ENCODE results near the gene TTC27.

The TTC27 gene

DNA sequence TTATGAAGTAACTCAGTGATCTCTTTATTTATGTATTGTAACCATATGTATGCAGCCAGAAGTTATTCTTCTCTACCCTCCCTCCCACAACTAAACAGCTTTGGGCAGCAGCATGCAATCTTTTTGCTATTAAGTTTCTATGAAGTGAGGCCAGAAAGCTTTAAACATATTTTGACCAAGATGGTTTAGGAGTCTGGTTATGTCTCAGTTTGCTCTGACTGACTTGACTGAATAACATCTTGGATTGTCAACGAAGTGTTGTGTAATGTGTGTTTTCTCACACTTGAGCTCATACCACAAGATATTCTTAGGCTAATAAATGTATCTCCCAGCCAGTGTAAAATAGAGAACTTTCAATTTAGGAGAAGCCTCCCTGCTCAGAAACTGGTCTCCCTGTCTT is 104.3 kb downstream of the TTC27 start:
- no peak for DNase-seq (ENCODE audit: low spot score in 2 of 2)
- Mint-ChIP-seq H3K4me1 (no peaks in the 10 kb centered on the region), H3K36me3 (ENCODE audit: insufficient read depth) (peaks cover 8% of the 10 kb centered on the region), H3K27me3 (no peaks in the 10 kb centered on the region), H3K9me3 (no peaks in the 10 kb centered on the region), H3K4me3 (no peak overlapping the region), H3K27ac (ENCODE audit: low read depth) (no peak overlapping the region)
- no peak for ATAC-seq (replicated peaks; ENCODE audit: extremely low read depth, poor library complexity, severe bottlenecking)

DNA sequence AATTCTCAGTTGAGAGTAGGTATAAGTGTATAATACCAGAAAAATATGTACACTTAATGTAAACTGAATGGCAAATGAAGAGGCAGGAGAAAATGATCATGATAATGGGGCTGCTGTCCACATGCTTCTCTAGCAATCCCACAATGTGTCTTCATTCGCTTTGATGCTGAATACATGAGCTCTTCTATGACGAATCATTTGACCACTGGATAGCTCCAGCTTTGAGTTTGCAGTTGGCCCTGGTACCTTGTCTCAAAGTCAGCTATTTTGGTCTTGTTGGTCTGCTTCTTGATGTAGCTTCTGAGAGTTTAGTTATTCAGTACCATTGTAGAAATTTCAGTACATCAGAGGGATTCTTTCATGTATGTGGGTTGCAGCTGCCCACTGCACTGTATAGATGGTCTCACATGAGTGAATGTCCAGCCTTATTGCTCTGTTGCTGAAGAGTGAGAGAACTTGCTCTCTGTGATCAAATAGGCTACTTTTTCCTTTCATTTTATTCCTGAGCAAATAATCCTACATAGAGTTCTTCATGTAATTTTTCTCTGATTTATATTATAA is 105.1 kb downstream of the TTC27 start:
- ATAC-seq (replicated peaks; ENCODE audit: extremely low read depth, poor library complexity, severe bottlenecking): no peak
- Mint-ChIP-seq H3K4me1 (no peaks in the 10 kb centered on the region), H3K4me3 (no peak overlapping the region), H3K27ac (ENCODE audit: low read depth) (no peak overlapping the region), H3K36me3 (ENCODE audit: insufficient read depth) (peaks cover 12% of the 10 kb centered on the region), H3K27me3 (no peaks in the 10 kb centered on the region), H3K9me3 (no peaks in the 10 kb centered on the region)
- DNase-seq (ENCODE audit: low spot score in 2 of 2): no peak

DNA sequence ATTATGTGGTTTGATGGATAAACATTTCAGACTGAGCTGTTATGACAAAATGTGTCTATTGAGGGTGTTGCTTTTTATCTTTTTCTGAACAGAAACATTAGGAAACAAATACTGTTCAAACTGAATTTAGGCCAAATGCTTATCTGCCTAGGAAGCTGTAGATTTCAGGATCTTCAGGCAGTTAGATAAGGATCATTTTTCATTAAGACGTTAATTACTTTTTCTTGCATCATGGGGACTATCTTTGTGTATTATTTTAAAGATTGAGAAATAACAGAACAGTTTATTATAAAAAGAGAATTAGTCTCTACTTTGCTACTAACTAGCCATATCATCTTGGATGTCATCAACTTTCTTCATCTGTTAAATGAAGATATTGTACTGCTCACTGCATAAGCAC is 107.5 kb downstream of the TTC27 start:
- DNase-seq (ENCODE audit: low spot score in 2 of 2) (no peak), ATAC-seq (replicated peaks; ENCODE audit: extremely low read depth, poor library complexity, severe bottlenecking) (no peak)
- Mint-ChIP-seq H3K9me3 (no peaks in the 10 kb centered on the region), H3K27me3 (no peaks in the 10 kb centered on the region), H3K36me3 (ENCODE audit: insufficient read depth) (peaks cover 17% of the 10 kb centered on the region), H3K4me3 (no peak overlapping the region), H3K27ac (ENCODE audit: low read depth) (no peak overlapping the region), H3K4me1 (no peaks in the 10 kb centered on the region)

GRCh38 chr2:32738939-32739338 is 111.1 kb downstream of the TTC27 start:
- no peaks in the 10 kb centered on the region for H3K9me3 Mint-ChIP-seq
- ATAC-seq (replicated peaks; ENCODE audit: extremely low read depth, poor library complexity, severe bottlenecking) (no peak), DNase-seq (ENCODE audit: low spot score in 2 of 2) (no peak)
- H3K36me3 Mint-ChIP-seq (ENCODE audit: insufficient read depth): peaks cover 17% of the 10 kb centered on the region
- H3K4me1 Mint-ChIP-seq: peaks cover 7% of the 10 kb centered on the region
- H3K4me3 Mint-ChIP-seq: no peak overlapping the region
- no peaks in the 10 kb centered on the region for H3K27me3 Mint-ChIP-seq
- H3K27ac Mint-ChIP-seq (ENCODE audit: low read depth): no peak overlapping the region

- Mint-ChIP-seq H3K27me3 (no peaks in the 10 kb centered on the region), H3K4me3 (no peak overlapping the region), H3K36me3 (ENCODE audit: insufficient read depth) (peaks cover 16% of the 10 kb centered on the region), H3K9me3 (no peaks in the 10 kb centered on the region), H3K4me1 (peaks cover 7% of the 10 kb centered on the region), H3K27ac (ENCODE audit: low read depth) (no peak overlapping the region)
- DNase-seq (ENCODE audit: low spot score in 2 of 2) (no peak), ATAC-seq (replicated peaks; ENCODE audit: extremely low read depth, poor library complexity, severe bottlenecking) (no peak)
These were observed 111.8 kb downstream of the TTC27 start for GRCh38 chr2:32739664-32740063.

- H3K9me3 Mint-ChIP-seq: no peaks in the 10 kb centered on the region
- H3K4me3 Mint-ChIP-seq: no peak overlapping the region
- H3K27ac Mint-ChIP-seq (ENCODE audit: low read depth): no peak overlapping the region
- DNase-seq (ENCODE audit: low spot score in 2 of 2) (no peak), ATAC-seq (replicated peaks; ENCODE audit: extremely low read depth, poor library complexity, severe bottlenecking) (no peak)
- H3K27me3 Mint-ChIP-seq: no peaks in the 10 kb centered on the region
- H3K4me1 Mint-ChIP-seq: peaks cover 7% of the 10 kb centered on the region
- H3K36me3 Mint-ChIP-seq (ENCODE audit: insufficient read depth): peaks cover 15% of the 10 kb centered on the region
These were observed 113.7 kb downstream of the TTC27 start for GRCh38 chr2:32741575-32741974.

DNA sequence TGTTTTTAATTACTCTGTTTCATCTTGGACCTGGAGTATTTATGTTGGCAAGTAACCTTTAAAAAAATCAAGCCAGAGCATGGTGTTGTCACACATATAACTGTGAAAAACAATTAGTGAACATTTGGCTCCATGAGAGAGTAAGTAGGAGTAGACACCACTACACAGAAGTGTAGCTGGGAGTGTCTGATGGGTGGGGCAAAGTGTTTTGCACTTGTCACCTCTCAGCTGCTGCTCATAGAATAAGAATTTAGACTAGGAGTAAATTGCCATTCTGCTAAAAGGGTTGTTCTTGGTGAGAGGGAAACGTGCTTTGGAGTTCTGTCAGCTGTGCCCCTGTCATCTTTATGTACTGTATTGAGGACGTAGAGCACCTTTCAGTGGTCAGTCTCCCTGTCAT is 114.5 kb downstream of the TTC27 start:
- Mint-ChIP-seq H3K27ac (ENCODE audit: low read depth) (no peak overlapping the region), H3K36me3 (ENCODE audit: insufficient read depth) (peaks cover 7% of the 10 kb centered on the region), H3K27me3 (no peaks in the 10 kb centered on the region), H3K9me3 (no peaks in the 10 kb centered on the region), H3K4me3 (no peak overlapping the region), H3K4me1 (peaks cover 7% of the 10 kb centered on the region)
- ATAC-seq (replicated peaks; ENCODE audit: extremely low read depth, poor library complexity, severe bottlenecking): no peak
- DNase-seq (ENCODE audit: low spot score in 2 of 2): no peak

- DNase-seq (ENCODE audit: low spot score in 2 of 2) (no peak), ATAC-seq (replicated peaks; ENCODE audit: extremely low read depth, poor library complexity, severe bottlenecking) (no peak)
- Mint-ChIP-seq H3K4me3 (no peak overlapping the region), H3K9me3 (no peaks in the 10 kb centered on the region), H3K36me3 (ENCODE audit: insufficient read depth) (peaks cover 5% of the 10 kb centered on the region), H3K4me1 (peaks cover 7% of the 10 kb centered on the region), H3K27me3 (no peaks in the 10 kb centered on the region), H3K27ac (ENCODE audit: low read depth) (no peak overlapping the region)
These were observed 115.8 kb downstream of the TTC27 start for GRCh38 chr2:32743480-32744236.

- Mint-ChIP-seq H3K4me1 (peaks cover 7% of the 10 kb centered on the region), H3K36me3 (ENCODE audit: insufficient read depth) (peaks cover 4% of the 10 kb centered on the region), H3K27me3 (no peaks in the 10 kb centered on the region), H3K9me3 (no peaks in the 10 kb centered on the region), H3K27ac (ENCODE audit: low read depth) (no peak overlapping the region), H3K4me3 (no peak overlapping the region)
- no peak for ATAC-seq (replicated peaks; ENCODE audit: extremely low read depth, poor library complexity, severe bottlenecking)
- DNase-seq (ENCODE audit: low spot score in 2 of 2): no peak
These were observed 117.3 kb downstream of the TTC27 start for GRCh38 chr2:32745191-32745590.

- H3K36me3 Mint-ChIP-seq (ENCODE audit: insufficient read depth): peaks cover 4% of the 10 kb centered on the region
- H3K4me3 Mint-ChIP-seq: no peak overlapping the region
- no peak for DNase-seq (ENCODE audit: low spot score in 2 of 2)
- no peak overlapping the region for H3K27ac Mint-ChIP-seq (ENCODE audit: low read depth)
- H3K9me3 Mint-ChIP-seq: no peaks in the 10 kb centered on the region
- ATAC-seq (replicated peaks; ENCODE audit: extremely low read depth, poor library complexity, severe bottlenecking): no peak
- no peaks in the 10 kb centered on the region for H3K27me3 Mint-ChIP-seq
- H3K4me1 Mint-ChIP-seq: peaks cover 7% of the 10 kb centered on the region
These were observed 117.8 kb downstream of the TTC27 start for GRCh38 chr2:32745675-32746074.

DNA sequence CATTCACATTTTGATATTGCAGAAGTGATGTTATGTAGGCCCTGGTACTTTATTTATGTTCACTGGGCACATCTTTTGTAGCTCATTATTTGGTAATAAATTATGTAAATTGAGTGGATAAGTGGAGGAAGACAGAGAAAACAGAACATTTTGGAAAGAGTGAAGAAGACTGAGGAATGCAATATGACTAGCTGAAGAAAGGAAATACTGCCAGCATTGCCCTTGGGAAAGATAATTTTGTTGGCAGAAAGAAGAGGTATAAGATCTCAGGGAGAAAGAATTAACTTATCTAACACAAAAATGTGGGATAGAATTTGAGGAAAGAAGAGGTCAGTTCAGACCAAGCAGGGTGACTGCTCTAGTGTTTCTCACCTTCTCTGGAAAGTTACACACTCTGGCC is 118.8 kb downstream of the TTC27 start:
- Mint-ChIP-seq H3K27me3 (no peaks in the 10 kb centered on the region), H3K4me1 (peaks cover 7% of the 10 kb centered on the region), H3K36me3 (ENCODE audit: insufficient read depth) (peaks cover 4% of the 10 kb centered on the region), H3K4me3 (no peak overlapping the region), H3K9me3 (no peaks in the 10 kb centered on the region), H3K27ac (ENCODE audit: low read depth) (no peak overlapping the region)
- ATAC-seq (replicated peaks; ENCODE audit: extremely low read depth, poor library complexity, severe bottlenecking): no peak
- DNase-seq (ENCODE audit: low spot score in 2 of 2): no peak

GRCh38 chr2:32748158-32748557 is 120.3 kb downstream of the TTC27 start:
- H3K4me3 Mint-ChIP-seq: no peak overlapping the region
- peaks cover 11% of the 10 kb centered on the region for H3K4me1 Mint-ChIP-seq
- H3K36me3 Mint-ChIP-seq (ENCODE audit: insufficient read depth): peaks cover 4% of the 10 kb centered on the region

GRCh38 chr2:32750880-32751279 is 123.0 kb downstream of the TTC27 start:
- ATAC-seq (replicated peaks; ENCODE audit: extremely low read depth, poor library complexity, severe bottlenecking): no peak
- Mint-ChIP-seq H3K4me3 (no peak overlapping the region), H3K27ac (ENCODE audit: low read depth) (no peak overlapping the region), H3K4me1 (peaks cover 9% of the 10 kb centered on the region), H3K9me3 (no peaks in the 10 kb centered on the region), H3K36me3 (ENCODE audit: insufficient read depth) (peaks cover 4% of the 10 kb centered on the region), H3K27me3 (no peaks in the 10 kb centered on the region)
- DNase-seq (ENCODE audit: low spot score in 2 of 2): no peak

More at GRCh38 chr2:32748158-32748557, 120.3 kb downstream of the TTC27 start:
- no peaks in the 10 kb centered on the region for H3K27me3 Mint-ChIP-seq
- H3K9me3 Mint-ChIP-seq: no peaks in the 10 kb centered on the region
- no peak for ATAC-seq (replicated peaks; ENCODE audit: extremely low read depth, poor library complexity, severe bottlenecking)
- H3K27ac Mint-ChIP-seq (ENCODE audit: low read depth): no peak overlapping the region
- DNase-seq (ENCODE audit: low spot score in 2 of 2): no peak

All from central memory CD8-positive, alpha-beta T cell (primary cell).